Fibroblast of lung (primary cell): ENCODE data around the gene MRTFA. TPM values are rescaled to one million over a fixed set of nuclear protein-coding genes. Genes with fewer than 3 reads are reported as not detected.

ENCODE experiments used
- DNase-seq, 2 donors: peaks; one replicate each; pipeline versions ENCODE4 v3.0.0 to v3.0.0-alpha.2; 2010; ENCODE audit warnings: low read depth in 2 of 2
- H2AFZ ChIP-seq: 2 replicates; pipeline ENCODE4 v1.5.1; 2012; ENCODE audit warnings: low read length, control low read depth, inconsistent platforms
- H3K27ac ChIP-seq: 2 replicates; pipeline ENCODE4 v1.5.1; 2011; ENCODE audit warnings: low read length, control low read depth; ENCODE audit not compliant: insufficient read depth
- H3K27me3 ChIP-seq: 2 replicates; pipeline ENCODE4 v1.5.1; 2011; ENCODE audit warnings: mild to moderate bottlenecking, low read length; ENCODE audit not compliant: control insufficient read depth, insufficient read depth
- H3K36me3 ChIP-seq: 2 replicates; pipeline ENCODE4 v1.5.1; 2011; ENCODE audit warnings: low read length; ENCODE audit not compliant: control insufficient read depth, insufficient read depth
- H3K4me1 ChIP-seq: 2 replicates; pipeline ENCODE4 v1.5.1; 2011; ENCODE audit warnings: low read length; ENCODE audit not compliant: control insufficient read depth, insufficient read depth; ENCODE audit errors: extremely low read depth
- H3K4me2 ChIP-seq: 2 replicates; pipeline ENCODE4 v1.5.1; 2011; ENCODE audit warnings: low read length, control low read depth; ENCODE audit not compliant: insufficient read depth; ENCODE audit errors: extremely low read depth
- H3K4me3 ChIP-seq, 4 experiments: fragments of 200-600 bp in 1 of 4; sonication (generic) in 1 of 4; replicated peaks in 1 of 4; 2 replicates each; pipeline ENCODE4 v1.5.1; 2011 to 2016; ENCODE audit warnings: low read length in 4 of 4, low read depth in 3 of 4, mild to moderate bottlenecking in 3 of 4, control low read depth in 2 of 4, inconsistent platforms in 1 of 4, mixed read lengths in 1 of 4; ENCODE audit not compliant: insufficient read depth in 1 of 4; ENCODE audit errors: control extremely low read depth in 1 of 4
- H3K79me2 ChIP-seq: 2 replicates; pipeline ENCODE4 v1.5.1; 2012; ENCODE audit warnings: mild to moderate bottlenecking, low read length, inconsistent platforms; ENCODE audit not compliant: control insufficient read depth, insufficient read depth
- H3K9ac ChIP-seq: 2 replicates; pipeline ENCODE4 v1.5.1; 2011; ENCODE audit warnings: mild to moderate bottlenecking, low read length, control low read depth; ENCODE audit not compliant: insufficient read depth
- H3K9me3 ChIP-seq: 2 replicates; pipeline ENCODE4 v1.5.1; 2012; ENCODE audit warnings: low read depth, low read length; ENCODE audit not compliant: control insufficient read depth, insufficient read depth
- H4K20me1 ChIP-seq: 2 replicates; pipeline ENCODE4 v1.5.1; 2011; ENCODE audit warnings: low read length; ENCODE audit not compliant: control insufficient read depth, insufficient read depth; ENCODE audit errors: extremely low read depth
- CTCF ChIP-seq, 2 donors: IDR thresholded peaks in 1 of 2; conservative IDR thresholded peaks in 1 of 2; 1 replicate in 1 of 2; 2 replicates in 1 of 2; pipeline ENCODE4 v1.5.1; 2011 to 2012; ENCODE audit warnings: low read length in 2 of 2, control low read depth in 1 of 2, inconsistent platforms in 1 of 2, low read depth in 1 of 2, mild to moderate bottlenecking in 1 of 2
- EZH2 ChIP-seq: IDR thresholded peaks from 2 replicates; pipeline ENCODE4 v1.5.1; 2012; ENCODE audit warnings: low read length, control low read depth, mild to moderate bottlenecking; ENCODE audit errors: missing control alignments
- polyA plus RNA-seq, 2 donors: library from polyadenylated mRNA; depleted of rRNA in 1 of 2; stranded (reverse) in 1 of 2; unstranded in 1 of 2; fragments of >200 nt; gene quantifications; 2 replicates each; pipeline ENCODE4 v1.2.1, GENCODE V29; 2011 to 2012; ENCODE audit warnings: missing spikeins in 1 of 2
- total RNA-seq: library from RNA; depleted of rRNA; stranded (reverse); fragments of >200 nt; gene quantifications from 2 replicates; pipeline ENCODE4 v1.2.1, GENCODE V29; 2014

The MRTFA gene
- total and polyA plus RNA-seq, 2 donors (not counting 1 experiment from before 2014, with no cell fraction given) = 7.6 to 23.0 TPM

DNA sequence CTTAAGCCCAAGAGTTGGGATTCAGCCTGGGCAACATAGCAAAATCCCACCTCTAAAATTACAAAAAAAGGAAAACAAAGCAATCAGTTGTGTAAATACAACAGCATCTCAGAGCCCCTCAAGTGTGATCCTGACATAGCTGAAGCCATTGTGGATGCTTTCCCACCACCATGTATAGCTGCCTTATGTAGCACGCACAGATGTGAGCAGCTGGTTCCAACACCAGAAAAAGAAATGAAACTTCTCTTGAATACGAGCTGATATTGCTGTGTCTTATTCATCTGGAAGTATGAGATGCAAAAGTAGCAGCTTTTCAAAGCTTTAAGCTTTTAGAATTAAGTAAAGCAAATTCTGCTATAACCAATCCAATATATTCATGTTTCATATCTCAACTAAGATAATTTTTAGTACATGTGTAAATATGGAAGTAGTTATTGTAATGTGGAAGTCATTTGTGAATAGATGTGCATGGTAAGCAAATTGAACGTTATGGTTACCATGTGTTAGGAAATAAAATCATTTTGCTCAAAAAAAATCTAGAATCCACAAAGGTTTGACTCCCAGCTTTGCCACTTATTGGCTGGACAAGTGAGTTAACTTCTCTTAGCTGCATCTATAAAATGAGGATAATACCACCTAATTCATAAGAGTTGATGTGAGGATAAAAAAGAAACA is 203.0 kb downstream of the MRTFA start:
- H3K4me1 ChIP-seq = peaks cover 11% of the 10 kb centered on the region
- no peak overlapping the region for H3K4me3 ChIP-seq
- no peak overlapping the region for H3K9ac ChIP-seq
- H4K20me1 ChIP-seq = no peaks in the 10 kb centered on the region
- no peak for TF ChIP-seq CTCF (conservative IDR thresholded peaks at IDR 0.05 in 1 of 2, IDR thresholded peaks at IDR 0.05 in 1 of 2; ENCODE audit: low read depth in 1 of 2, low read length in 2 of 2)
- TF ChIP-seq EZH2 = no peak
- H2AFZ ChIP-seq = no peak overlapping the region
- no peak overlapping the region for H3K4me2 ChIP-seq
- peaks cover 13% of the 10 kb centered on the region for H3K36me3 ChIP-seq
- H3K27ac ChIP-seq = no peak overlapping the region
- peaks cover 4% of the 10 kb centered on the region for H3K79me2 ChIP-seq
- DNase-seq = no peak
- H3K9me3 ChIP-seq = no peaks in the 10 kb centered on the region
- H3K27me3 ChIP-seq = no peaks in the 10 kb centered on the region

- no peaks in the 10 kb centered on the region for H3K27me3 ChIP-seq
- TF ChIP-seq CTCF (conservative IDR thresholded peaks at IDR 0.05 in 1 of 2, IDR thresholded peaks at IDR 0.05 in 1 of 2; ENCODE audit: low read depth in 1 of 2, low read length in 2 of 2) (no peak), EZH2 (no peak)
- H3K4me2 ChIP-seq = no peak overlapping the region
- no peaks in the 10 kb centered on the region for H4K20me1 ChIP-seq
- H3K9me3 ChIP-seq = no peaks in the 10 kb centered on the region
- peaks cover 9% of the 10 kb centered on the region for H3K4me1 ChIP-seq
- no peak overlapping the region for H3K9ac ChIP-seq
- no peak overlapping the region for H2AFZ ChIP-seq
- no peak overlapping the region for H3K4me3 ChIP-seq
- H3K27ac ChIP-seq = no peak overlapping the region
- peaks cover 15% of the 10 kb centered on the region for H3K36me3 ChIP-seq
- no peak for DNase-seq
- peaks cover 4% of the 10 kb centered on the region for H3K79me2 ChIP-seq
Observed at GRCh38 chr22:40432625-40433024, 203.9 kb downstream of the MRTFA start.

- no peaks in the 10 kb centered on the region for H3K27me3 ChIP-seq
- no peak overlapping the region for H3K27ac ChIP-seq
- H4K20me1 ChIP-seq = no peaks in the 10 kb centered on the region
- peaks cover 7% of the 10 kb centered on the region for H3K4me1 ChIP-seq
- TF ChIP-seq EZH2 (no peak), CTCF (conservative IDR thresholded peaks at IDR 0.05 in 1 of 2, IDR thresholded peaks at IDR 0.05 in 1 of 2; ENCODE audit: low read depth in 1 of 2, low read length in 2 of 2) (no peak)
- no peak overlapping the region for H3K4me2 ChIP-seq
- no peak overlapping the region for H3K9ac ChIP-seq
- peaks cover 15% of the 10 kb centered on the region for H3K36me3 ChIP-seq
- peaks cover 4% of the 10 kb centered on the region for H3K79me2 ChIP-seq
- no peak overlapping the region for H3K4me3 ChIP-seq
- H3K9me3 ChIP-seq = no peaks in the 10 kb centered on the region
- DNase-seq = no peak
- no peak overlapping the region for H2AFZ ChIP-seq
Observed at GRCh38 chr22:40432157-40432556, 204.4 kb downstream of the MRTFA start.
